MCF 10A (cell line): ENCODE measurements around the gene MRPL30. TPM values are rescaled to one million over a fixed set of nuclear protein-coding genes. Genes with fewer than 3 reads are reported as not detected.
"Not testable (repeated sequence)": the region's sequence is repeated elsewhere in the genome, so short reads cannot be mapped to it uniquely, and the experiment has no call there.

ENCODE experiments used
- BruUV-seq: library from RNA; stranded (reverse); fragments of 400-500 nt; replicated peaks from 2 replicates; lab custom pipeline; 2021; lab: Mats Ljungman, UMichigan
- CTCF ChIA-PET: fragments of 300-600 bp; sonication (Branson Sonifier 250); formaldehyde crosslinking; extraction: SDS; loops from one replicate; lab custom pipeline; 2021; ENCODE audit warnings: antibody characterized with exemption, inconsistent platforms; lab: Yijun Ruan, JAX
- POLR2A ChIA-PET: fragments of 300-600, 350-650 bp; sonication (Branson Sonifier 250); formaldehyde crosslinking; extraction: SDS; loops from one replicate; lab custom pipeline; 2020; ENCODE audit warnings: antibody characterized with exemption, inconsistent platforms; lab: Yijun Ruan, JAX
- DNase-seq: peaks from one replicate; pipeline ENCODE4 v3.0.0-alpha.2; 2018; ENCODE audit not compliant: unreplicated experiment
- H3K27ac Mint-ChIP-seq: one replicate; pipeline ENCODE4 v1.8.0; 2022; ENCODE audit warnings: mild to moderate bottlenecking, low read depth, mixed read lengths; ENCODE audit not compliant: unreplicated experiment
- H3K27me3 Mint-ChIP-seq: one replicate; pipeline ENCODE4 v1.8.0; 2022; ENCODE audit warnings: mixed read lengths; ENCODE audit not compliant: insufficient read depth, unreplicated experiment
- H3K36me3 Mint-ChIP-seq: one replicate; pipeline ENCODE4 v1.8.0; 2022; ENCODE audit warnings: mild to moderate bottlenecking, moderate library complexity, mixed read lengths; ENCODE audit not compliant: insufficient read depth, unreplicated experiment
- H3K4me1 Mint-ChIP-seq: one replicate; pipeline ENCODE4 v1.8.0; 2022; ENCODE audit warnings: mixed read lengths; ENCODE audit not compliant: insufficient read depth, unreplicated experiment
- H3K4me3 Mint-ChIP-seq: one replicate; pipeline ENCODE4 v1.8.0; 2022; ENCODE audit warnings: mild to moderate bottlenecking, moderate library complexity, mixed read lengths; ENCODE audit not compliant: unreplicated experiment
- H3K9me3 Mint-ChIP-seq: one replicate; pipeline ENCODE4 v1.8.0; 2022; ENCODE audit warnings: mixed read lengths; ENCODE audit not compliant: unreplicated experiment
- intact Hi-C: fragments of 100-400 bp; cut with micrococcal nuclease; formaldehyde crosslinking; loops from 2 replicates; pipeline ENCODE4 v1.14.1; 2022
- total RNA-seq: library from RNA; stranded (reverse); gene quantifications from 2 replicates; pipeline ENCODE4 v1.2.3, GENCODE V29; 2022
- TF ChIP-seq, protein P1 (sequence below): fragments of 200-600 bp; IDR thresholded peaks from one replicate; pipeline ENCODE4 v1.8.0; 2022; ENCODE audit warnings: antibody characterized with exemption, mild to moderate bottlenecking; ENCODE audit not compliant: unreplicated experiment

MRPL30 gene
- total RNA-seq, 1 experiment from 2014 or later: 42.5 TPM

DNA sequence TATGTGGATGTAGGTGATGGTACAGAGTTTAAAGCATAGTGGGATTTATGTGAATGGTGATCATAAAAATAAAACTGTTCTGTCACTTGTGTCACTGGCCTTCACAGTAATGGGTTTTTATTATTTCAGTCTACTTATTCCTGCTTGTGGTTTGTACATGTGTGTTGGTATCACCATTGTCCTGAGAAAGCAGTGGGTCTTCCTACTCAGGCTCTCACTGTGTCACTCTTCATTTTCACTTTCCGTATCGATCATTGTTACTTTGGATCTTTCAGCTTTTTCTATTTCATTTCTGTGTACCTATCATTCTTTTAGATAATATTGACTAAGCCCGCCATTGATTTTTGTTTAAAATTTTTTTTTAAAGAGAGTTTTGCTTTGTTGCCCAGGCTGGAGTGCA, 7.4 kb downstream of the MRPL30 start:
- intact Hi-C loops: no loop called here
- Mint-ChIP-seq H3K9me3 (no peaks in the 10 kb centered on the region), H3K4me3 (no peak overlapping the region), H3K27ac (no peak overlapping the region), H3K36me3 (peaks cover 60% of the 10 kb centered on the region), H3K4me1 (peaks cover 6% of the 10 kb centered on the region), H3K27me3 (no peaks in the 10 kb centered on the region)
- POLR2A ChIA-PET: interaction anchor here (3.1 kb wide), 1 partner anchor 148 kb away, joined by 14 read pairs; the partner anchor contains the start of genes EIF5B and TXNDC9
- CTCF ChIA-PET: no interaction called here
- DNase-seq: no peak
- TF ChIP-seq, protein P1, sequence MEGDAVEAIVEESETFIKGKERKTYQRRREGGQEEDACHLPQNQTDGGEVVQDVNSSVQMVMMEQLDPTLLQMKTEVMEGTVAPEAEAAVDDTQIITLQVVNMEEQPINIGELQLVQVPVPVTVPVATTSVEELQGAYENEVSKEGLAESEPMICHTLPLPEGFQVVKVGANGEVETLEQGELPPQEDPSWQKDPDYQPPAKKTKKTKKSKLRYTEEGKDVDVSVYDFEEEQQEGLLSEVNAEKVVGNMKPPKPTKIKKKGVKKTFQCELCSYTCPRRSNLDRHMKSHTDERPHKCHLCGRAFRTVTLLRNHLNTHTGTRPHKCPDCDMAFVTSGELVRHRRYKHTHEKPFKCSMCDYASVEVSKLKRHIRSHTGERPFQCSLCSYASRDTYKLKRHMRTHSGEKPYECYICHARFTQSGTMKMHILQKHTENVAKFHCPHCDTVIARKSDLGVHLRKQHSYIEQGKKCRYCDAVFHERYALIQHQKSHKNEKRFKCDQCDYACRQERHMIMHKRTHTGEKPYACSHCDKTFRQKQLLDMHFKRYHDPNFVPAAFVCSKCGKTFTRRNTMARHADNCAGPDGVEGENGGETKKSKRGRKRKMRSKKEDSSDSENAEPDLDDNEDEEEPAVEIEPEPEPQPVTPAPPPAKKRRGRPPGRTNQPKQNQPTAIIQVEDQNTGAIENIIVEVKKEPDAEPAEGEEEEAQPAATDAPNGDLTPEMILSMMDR: no peak
- no TSS peak for BruUV-seq

DNA sequence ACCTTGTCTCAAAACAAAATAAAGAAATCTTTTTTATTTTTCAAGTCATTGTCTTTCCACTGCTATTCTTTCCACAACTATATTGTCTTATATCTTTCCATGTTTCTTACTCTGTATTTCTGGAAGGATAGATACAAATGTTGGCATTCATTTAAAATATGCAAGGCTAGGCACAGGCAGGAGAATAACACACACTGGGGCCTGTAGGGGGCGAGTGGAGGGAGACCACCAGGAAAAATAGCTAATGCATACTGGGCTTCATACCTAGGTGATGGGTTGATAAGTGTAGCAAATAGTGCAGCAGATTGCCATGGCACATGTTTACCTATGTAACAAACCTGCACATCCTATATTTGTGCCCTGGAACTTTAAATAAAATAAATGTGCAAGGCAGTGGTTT, 9.6 kb downstream of the MRPL30 start:
- TF ChIP-seq, protein P1: no peak
- Mint-ChIP-seq H3K9me3 (no peaks in the 10 kb centered on the region), H3K4me1 (peaks cover 6% of the 10 kb centered on the region), H3K27me3 (no peaks in the 10 kb centered on the region), H3K4me3 (no peak overlapping the region), H3K36me3 (peaks cover 80% of the 10 kb centered on the region), H3K27ac (no peak overlapping the region)
- intact Hi-C loops: no loop called here
- ChIA-PET POLR2A (no interaction called here), CTCF (no interaction called here)
- BruUV-seq: no TSS peak
- no peak for DNase-seq

DNA sequence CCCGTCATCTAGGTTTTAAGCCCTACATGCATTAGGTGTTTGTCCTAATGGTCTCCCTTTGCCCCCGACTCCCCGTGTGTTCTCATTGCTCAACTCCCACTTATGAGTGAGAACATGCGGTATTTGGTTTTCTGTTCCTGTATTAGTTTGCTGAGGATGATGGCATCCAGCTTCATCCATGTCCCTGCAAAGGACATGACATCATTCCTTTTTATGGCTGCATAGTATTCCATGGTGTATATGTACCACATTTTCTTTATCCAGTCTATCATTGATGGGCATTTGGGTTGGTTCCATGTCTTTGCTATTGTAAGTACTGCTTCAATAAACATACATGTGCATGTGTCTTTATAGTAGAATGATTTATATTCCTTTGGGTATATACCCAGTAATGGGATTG, 11.4 kb downstream of the MRPL30 start:
- BruUV-seq, DNase-seq, H3K27ac Mint-ChIP-seq, H3K4me1 Mint-ChIP-seq, CTCF ChIA-PET, H3K4me3 Mint-ChIP-seq, H3K27me3 Mint-ChIP-seq, intact Hi-C loops, H3K9me3 Mint-ChIP-seq: not testable (repeated sequence)
- H3K36me3 Mint-ChIP-seq: peaks cover 89% of the 10 kb centered on the region
- POLR2A ChIA-PET: interaction anchor here (2.0 kb wide), 1 partner anchor 143 kb away, joined by 6 read pairs; the partner anchor contains the start of gene TXNDC9

DNA sequence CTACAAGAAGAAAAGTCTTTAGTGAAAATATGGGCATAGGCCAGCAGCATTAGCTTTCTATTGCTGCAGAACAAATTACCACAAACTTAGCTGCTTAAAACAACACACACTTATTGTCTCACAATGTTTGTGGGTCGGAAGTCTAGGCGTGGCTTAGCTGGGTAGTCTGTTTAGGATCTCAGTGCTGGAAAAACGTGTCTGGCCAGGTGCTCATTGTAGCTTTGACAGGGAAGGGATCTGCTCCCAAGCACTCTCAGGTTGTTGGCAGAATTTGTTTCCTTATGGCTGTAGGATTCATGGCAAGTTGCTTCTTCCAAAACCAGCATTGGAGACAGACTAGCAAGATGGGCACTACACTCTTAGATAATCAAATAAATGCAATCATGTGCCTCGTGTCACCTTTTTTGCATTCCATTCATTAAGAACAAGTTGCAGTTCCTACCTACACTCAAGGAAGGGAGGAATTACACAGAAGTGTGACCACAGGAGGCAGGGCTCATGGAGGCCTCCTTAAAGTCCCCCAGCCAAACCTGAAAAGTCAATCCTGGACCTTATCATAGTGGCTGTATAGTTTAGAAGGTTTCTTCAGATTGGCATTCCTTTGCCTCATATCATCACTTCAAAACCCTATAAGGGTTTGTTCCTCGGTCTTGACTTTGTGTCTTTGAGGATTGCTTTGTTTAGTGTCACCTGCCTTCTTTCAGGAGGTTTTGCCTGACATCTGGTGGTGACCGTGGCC, 17.3 kb downstream of the MRPL30 start:
- Mint-ChIP-seq H3K4me1 (no peaks in the 10 kb centered on the region), H3K27me3 (no peaks in the 10 kb centered on the region), H3K27ac (no peak overlapping the region), H3K4me3 (no peak overlapping the region), H3K9me3 (no peaks in the 10 kb centered on the region), H3K36me3 (peaks cover 49% of the 10 kb centered on the region)
- CTCF ChIA-PET: interaction anchor here (1.0 kb wide), 1 partner anchor 113 kb away, joined by 3 read pairs; no protein-coding TSS in a partner anchor
- DNase-seq: no peak
- TF ChIP-seq, protein P1: no peak
- POLR2A ChIA-PET: no interaction called here
- intact Hi-C loops: no loop called here
- BruUV-seq: no TSS peak
